GM10248 (cell line): ENCODE results near the gene NEU2.

ENCODE experiments used
- CTCF ChIA-PET: fragments of 300-600 bp; sonication (Branson Sonifier 250); formaldehyde crosslinking; extraction: SDS; loops from one replicate; lab custom pipeline; 2021; ENCODE audit warnings: antibody characterized with exemption; lab: Yijun Ruan, JAX
- POLR2A ChIA-PET: fragments of 350-650 bp; sonication (Branson Sonifier 250); formaldehyde crosslinking; extraction: SDS; loops from one replicate; lab custom pipeline; 2020; ENCODE audit warnings: antibody characterized with exemption; lab: Yijun Ruan, JAX
- DNase-seq: peaks from one replicate; pipeline ENCODE4 v3.0.0; 2012; ENCODE audit errors: extremely low spot score
- CTCF ChIP-seq: IDR thresholded peaks from 2 replicates; pipeline ENCODE4 v1.5.1; 2012; ENCODE audit warnings: mild to moderate bottlenecking, low read depth; ENCODE audit errors: extremely low read depth, missing control alignments, control extremely low read depth

NEU2 gene

GRCh38 chr2:233000886-233001750 is 31.4 kb upstream of the NEU2 start:
- POLR2A ChIA-PET, result no interaction called here
- no peak for DNase-seq
- no peak for TF ChIP-seq CTCF
- CTCF ChIA-PET, result no interaction called here

DNA sequence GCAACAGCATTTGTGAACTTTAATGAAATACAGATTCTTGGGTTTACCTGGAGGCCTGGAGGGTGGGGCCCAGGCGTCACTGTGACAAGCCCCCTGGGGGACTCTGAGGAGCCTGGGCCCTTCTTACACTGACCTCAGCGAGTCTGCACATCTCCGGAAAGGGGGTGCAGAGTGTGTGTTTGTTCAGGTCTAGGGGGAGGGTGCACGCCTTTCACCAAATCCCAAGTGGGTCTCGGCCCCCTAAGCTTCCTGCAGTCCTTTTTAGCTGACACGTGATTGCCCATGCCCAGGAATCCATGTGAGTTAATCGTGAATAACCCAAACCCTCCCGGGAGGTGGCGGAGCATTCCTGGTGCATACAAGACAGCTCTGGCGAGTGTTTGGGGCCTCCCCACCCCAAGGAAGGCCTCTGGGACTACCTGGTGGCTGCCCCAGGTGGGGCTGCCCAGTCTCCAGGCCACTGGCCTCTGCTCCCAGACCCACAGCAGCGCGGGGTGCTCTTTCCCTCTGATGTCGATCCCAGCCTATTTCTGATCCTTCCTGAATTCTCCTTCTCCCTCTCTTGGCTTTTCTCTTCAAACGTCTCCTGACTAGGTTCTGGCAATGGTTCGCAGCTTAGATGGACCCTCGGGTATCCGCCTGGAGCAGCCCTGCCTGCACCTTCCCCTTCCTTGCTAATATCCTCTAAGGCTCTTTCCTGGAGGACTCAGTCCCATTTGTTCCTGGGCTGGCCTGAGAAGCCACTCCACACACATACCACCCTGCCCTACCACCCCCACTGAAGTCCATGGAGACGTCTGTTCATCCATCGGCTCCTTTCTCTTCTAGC is 29.4 kb upstream of the NEU2 start:
- DNase-seq, result no peak
- ChIA-PET CTCF (interaction anchor here (1.4 kb wide), 2 partner anchors 15 to 51 kb away, joined by 3 to 5 read pairs; no protein-coding TSS in a partner anchor), POLR2A (no interaction called here)
- TF ChIP-seq CTCF, result no peak

DNA sequence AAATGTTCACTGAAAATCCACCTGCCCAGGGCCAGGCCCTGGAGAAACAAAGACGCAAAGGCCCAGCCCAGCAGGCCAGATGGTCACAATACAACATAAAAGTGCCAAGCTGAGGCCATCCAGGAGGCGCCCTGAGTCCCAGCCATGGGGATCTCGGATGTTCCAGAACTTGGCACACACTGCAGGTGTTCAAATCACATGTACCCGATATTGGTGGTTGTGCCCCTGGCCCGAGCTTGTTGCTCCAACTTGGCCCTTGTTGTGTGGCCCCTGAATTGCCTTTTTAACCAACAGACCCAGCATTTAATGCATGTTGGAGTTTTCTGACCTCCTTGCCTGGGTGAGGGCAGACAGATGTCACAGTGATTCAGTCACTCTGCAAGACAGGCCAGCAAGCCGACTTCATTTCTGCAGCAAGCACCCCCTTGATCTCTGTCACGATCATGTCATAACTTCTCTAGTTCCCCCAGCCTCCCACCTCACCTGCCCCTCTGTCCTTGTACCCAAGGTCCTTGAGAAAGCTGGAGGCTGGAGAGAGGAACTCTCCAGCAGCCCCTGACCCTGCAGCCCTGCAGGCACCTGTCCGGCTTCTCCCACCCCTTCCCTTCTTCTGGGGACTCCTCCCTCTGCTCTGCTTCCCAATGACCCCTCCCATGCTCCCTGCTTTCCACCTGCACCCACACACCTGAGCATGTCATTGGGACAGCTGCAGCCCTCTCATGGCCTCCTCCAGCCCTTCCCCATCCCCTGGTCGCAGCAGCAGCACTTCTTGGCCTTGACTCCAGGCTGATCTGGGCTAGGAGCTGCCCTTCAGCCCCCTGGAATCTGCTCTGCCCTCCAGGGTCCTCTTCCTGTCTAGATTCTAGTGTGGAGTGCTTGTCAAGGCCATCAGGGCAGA is 28.6 kb upstream of the NEU2 start:
- TF ChIP-seq CTCF, result no peak
- no peak for DNase-seq
- POLR2A ChIA-PET, result no interaction called here
- CTCF ChIA-PET, result interaction anchor here (1.4 kb wide), 1 partner anchor 14 kb away, joined by 3 read pairs; no protein-coding TSS in a partner anchor

DNA sequence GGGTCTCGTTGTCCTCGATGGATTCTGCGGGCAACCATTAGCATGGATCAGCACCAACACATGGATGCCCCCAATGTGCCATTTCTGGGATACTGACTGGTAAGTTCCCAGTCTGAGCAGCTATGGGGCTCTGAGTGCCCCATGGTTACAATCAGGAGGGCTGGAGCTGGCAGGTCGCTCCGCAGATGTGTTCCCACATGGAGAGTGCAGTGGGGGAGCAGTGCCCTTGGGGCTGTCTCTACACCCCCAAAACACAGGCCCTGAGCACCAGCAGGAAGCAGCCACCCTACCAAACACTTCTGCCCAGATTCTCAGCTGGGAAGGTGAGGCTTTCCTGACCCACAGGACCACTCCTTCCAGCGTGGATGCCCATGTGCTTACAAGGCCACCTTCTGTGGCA is 27.4 kb upstream of the NEU2 start:
- no peak for TF ChIP-seq CTCF
- ChIA-PET CTCF (no interaction called here), POLR2A (no interaction called here)
- DNase-seq, result no peak

DNA sequence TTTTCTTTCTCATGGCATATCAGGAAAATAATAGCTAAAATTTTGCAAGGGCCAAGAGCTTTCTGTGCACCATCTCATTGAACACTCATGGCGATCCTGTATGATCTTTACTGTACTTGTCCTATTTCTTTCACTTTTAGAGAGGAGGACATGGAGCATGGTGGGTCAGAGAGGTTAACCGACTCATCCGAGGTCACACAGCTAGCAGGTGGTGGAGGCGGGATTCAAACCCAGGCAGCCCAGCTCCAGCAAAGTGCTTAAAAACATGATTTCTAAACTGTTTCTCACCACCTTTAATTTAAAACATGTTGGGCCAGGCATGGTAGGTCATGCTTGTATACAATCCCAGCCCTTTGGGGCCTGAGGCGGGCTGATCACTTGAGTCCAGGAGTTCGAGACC is 25.8 kb upstream of the NEU2 start:
- CTCF ChIA-PET, result interaction anchor here (0.8 to 2.0 kb wide), 4 partner anchors 13 to 22 kb away, joined by 3 to 9 read pairs (median 4); no protein-coding TSS in a partner anchor
- POLR2A ChIA-PET, result no interaction called here
- DNase-seq, result no peak
- TF ChIP-seq CTCF, result no peak

GRCh38 chr2:233007270-233007669 is 25.2 kb upstream of the NEU2 start:
- TF ChIP-seq CTCF, result no peak
- DNase-seq, result no peak
- ChIA-PET POLR2A (no interaction called here), CTCF (interaction anchor here (1.1 to 2.0 kb wide), 3 partner anchors 14 to 21 kb away, joined by 3 to 9 read pairs (median 4); no protein-coding TSS in a partner anchor)
